Ovary (tissue), 9 donors: ENCODE measurements around the gene LRAT. TPM values are rescaled to one million over a fixed set of nuclear protein-coding genes. Genes with fewer than 3 reads are reported as not detected.

Source experiments
- DNase-seq, 5 donors: peaks; one replicate each; pipeline ENCODE4 v3.0.0-alpha.2; 2019 to 2020
- H3K27ac ChIP-seq, 2 donors: fragments of 200-600 bp; one replicate each; pipeline versions ENCODE4 v1.5.1 to v1.8.0; 2019 to 2022
- H3K27me3 ChIP-seq: fragments of 200-600 bp; one replicate; pipeline ENCODE4 v1.8.0; 2022
- H3K36me3 ChIP-seq: fragments of 200-600 bp; sonication (generic); one replicate; pipeline ENCODE4 v1.5.1; 2019
- H3K4me1 ChIP-seq: one replicate; pipeline ENCODE4 v1.8.1; 2013; ENCODE audit warnings: mild to moderate bottlenecking, moderate library complexity; ENCODE audit not compliant: insufficient read depth
- H3K4me3 ChIP-seq: fragments of 200-600 bp; sonication (generic); one replicate; pipeline ENCODE4 v1.5.1; 2017
- H3K9me3 ChIP-seq, 2 donors: fragments of 200-600 bp in 1 of 2; sonication (generic) in 1 of 2; one replicate each; pipeline versions ENCODE4 v1.5.1 to v1.8.1; 2013 to 2019; ENCODE audit warnings: mild to moderate bottlenecking in 1 of 2, moderate library complexity in 1 of 2
- EP300 ChIP-seq: sonication (generic); formaldehyde crosslinking; IDR thresholded peaks from one replicate; pipeline ENCODE4 v1.6.1; 2017; ENCODE audit warnings: antibody characterized with exemption
- POLR2A ChIP-seq: fragments of 450-650 bp; IDR thresholded peaks from one replicate; pipeline ENCODE4 v1.6.1; 2017; ENCODE audit warnings: antibody characterized with exemption, mild to moderate bottlenecking, moderate library complexity
- WGBS, 3 donors: extraction: QIAGEN DNeasy Blood & Tissue Kit in 1 of 3; methylation state at CpG; one replicate each; pipeline versions ENCODE4 v1.1.5 to v1.1.7; 2013 to 2017; 5-methylcytosine and 5-hydroxymethylcytosine counted together
- intact Hi-C, 4 donors: fragments of 100-400 bp; cut with DNase I; formaldehyde crosslinking; loops; one replicate each; pipeline versions ENCODE4 v1.11.0 to v1.15.1; 2022 to 2023
- polyA plus RNA-seq, 2 donors: library from polyadenylated mRNA; stranded (reverse); fragments of 200-250 nt in 1 of 2; fragments of 350-450 nt in 1 of 2; fragmentation: Illumina TruSeq in 1 of 2; extraction: RNeasy Lipid Tissue Mini Kit (QIAGEN cat#74804) in 1 of 2; gene quantifications; one replicate each; pipeline ENCODE4 v1.2.3, GENCODE V29; 2013 to 2014
- small RNA-seq: library from RNA; depleted of rRNA; stranded (forward); fragments of <200 nt; gene quantifications from one replicate; pipeline ENCODE3, GENCODE V24; 2016
- total RNA-seq, 7 donors: library from RNA; depleted of rRNA in 2 of 7; stranded (reverse); fragments of >200 nt in 2 of 7; fragmentation: NEBNext Ultra II Directional in 3 of 7; extraction: Animal tissue kit (Norgen Biotek cat#: 25700) in 3 of 7; gene quantifications; one replicate each; pipeline versions ENCODE4 v1.1.0 to v1.2.4, GENCODE V29; 2016 to 2023
- TF ChIP-seq, protein P1 (sequence below), 3 donors: fragments of 450-650 bp in 2 of 3; fragments of 200-600 bp in 1 of 3; IDR thresholded peaks; one replicate each; pipeline versions ENCODE4 v1.5.1 to v1.8.0; 2016 to 2022; ENCODE audit warnings: antibody characterized with exemption in 3 of 3, mild to moderate bottlenecking in 1 of 3
- donor health status: DM: no; HTN: no; CAD: no; lungs with moderate emphysema.
- donor health status: DM: no; HTN: no; CAD: no.
- donor health status: Bipolar disorder and iron deficiency.
- donor health status: DM: yes; HTN: yes; CAD: no.
- donor health status: DM: no; HTN: no; CAD: no.
- donor health status: DM: yes; HTN: yes; CAD: no.

LRAT gene
- total and polyA plus RNA-seq, 9 donors: 0.05 to 7.9 (median 0.51) TPM

DNA sequence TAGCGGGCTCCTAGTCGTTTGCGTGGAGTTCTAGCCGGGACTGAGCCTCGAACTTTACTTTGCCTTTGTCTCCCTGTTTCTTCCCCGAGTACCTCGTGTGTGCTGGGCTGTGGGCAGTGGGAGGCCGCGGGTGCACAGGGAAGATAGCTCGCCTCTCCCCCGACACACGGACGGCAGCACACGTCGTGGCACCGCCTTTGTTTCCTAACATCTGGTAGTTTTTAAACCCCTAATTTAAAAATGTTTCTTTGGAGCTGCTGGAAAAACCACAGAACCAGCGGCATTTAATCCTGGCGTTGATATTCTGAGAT, 38.1 kb downstream of the LRAT start:
- Histone ChIP-seq H3K27ac (no peak overlapping the region), H3K27me3 (no peaks in the 10 kb centered on the region), H3K4me1 (no peaks in the 10 kb centered on the region), H3K4me3 (no peak overlapping the region), H3K9me3 (no peaks in the 10 kb centered on the region), H3K36me3 (no peaks in the 10 kb centered on the region)
- intact Hi-C loops: no loop called here
- WGBS, 3 donors: 73 to 81% (median 76%) methylated on average over 18 of the region's 18 CpGs
- TF ChIP-seq POLR2A (no peak), EP300 (no peak)
- TF ChIP-seq, protein P1, sequence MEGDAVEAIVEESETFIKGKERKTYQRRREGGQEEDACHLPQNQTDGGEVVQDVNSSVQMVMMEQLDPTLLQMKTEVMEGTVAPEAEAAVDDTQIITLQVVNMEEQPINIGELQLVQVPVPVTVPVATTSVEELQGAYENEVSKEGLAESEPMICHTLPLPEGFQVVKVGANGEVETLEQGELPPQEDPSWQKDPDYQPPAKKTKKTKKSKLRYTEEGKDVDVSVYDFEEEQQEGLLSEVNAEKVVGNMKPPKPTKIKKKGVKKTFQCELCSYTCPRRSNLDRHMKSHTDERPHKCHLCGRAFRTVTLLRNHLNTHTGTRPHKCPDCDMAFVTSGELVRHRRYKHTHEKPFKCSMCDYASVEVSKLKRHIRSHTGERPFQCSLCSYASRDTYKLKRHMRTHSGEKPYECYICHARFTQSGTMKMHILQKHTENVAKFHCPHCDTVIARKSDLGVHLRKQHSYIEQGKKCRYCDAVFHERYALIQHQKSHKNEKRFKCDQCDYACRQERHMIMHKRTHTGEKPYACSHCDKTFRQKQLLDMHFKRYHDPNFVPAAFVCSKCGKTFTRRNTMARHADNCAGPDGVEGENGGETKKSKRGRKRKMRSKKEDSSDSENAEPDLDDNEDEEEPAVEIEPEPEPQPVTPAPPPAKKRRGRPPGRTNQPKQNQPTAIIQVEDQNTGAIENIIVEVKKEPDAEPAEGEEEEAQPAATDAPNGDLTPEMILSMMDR (IDR thresholded peaks at IDR 0.05): no peak
- no peak for DNase-seq

Small RNA genes lying within 50 kb of the gene (small RNA-seq; reads per million reads assigned to genes)
- not detected for gene NDUFB2P1
- not detected for gene RNU2-44P
- gene RNU2-66P: not detected

Other genes with a start within 250 kb of the LRAT start
- 10 to 100 TPM; 26.5 to 90.9 (median 61.5) TPM for gene PLRG1, start 193.6 kb upstream of the LRAT start, total RNA-seq
- 10 to 100 TPM; 35.6 to 71.1 TPM for gene PLRG1, start 193.6 kb upstream of the LRAT start, polyA plus RNA-seq
- 1 to 10 TPM in 3 of 7 donors, under 1 TPM in 1, not detected in 3; 0.20 to 5.0 (median 1.7) TPM for gene FGB, start 181.0 kb upstream of the LRAT start, total RNA-seq
- gene FGB, start 181.0 kb upstream of the LRAT start, polyA plus RNA-seq: not detected
- gene FGA, start 153.3 kb upstream of the LRAT start, total RNA-seq: 1 to 10 TPM in 3 of 7 donors, under 1 TPM in 2, not detected in 2; 0.25 to 8.4 (median 2.4) TPM
- gene FGA, start 153.3 kb upstream of the LRAT start, polyA plus RNA-seq: not detected
- 10 to 100 TPM in 2 of 7 donors, 1 to 10 TPM in 2, under 1 TPM in 2, not detected in 1; 0.24 to 23.1 (median 1.8) TPM for gene FGG, start 131.3 kb upstream of the LRAT start, total RNA-seq
- 1 to 10 TPM in 1 of 2 donors, under 1 TPM in 1; 0.50 to 3.2 TPM for gene FGG, start 131.3 kb upstream of the LRAT start, polyA plus RNA-seq
- gene RBM46, start 37.3 kb downstream of the LRAT start, total RNA-seq: under 1 TPM in 1 of 7 donors, not detected in 6; 0.15 TPM
- gene RBM46, start 37.3 kb downstream of the LRAT start, polyA plus RNA-seq: under 1 TPM; 0.08 to 0.15 TPM